Activated CD4-positive, alpha-beta T cell treated with anti-CD3 and anti-CD28 coated beads for 48 hours (primary cell): Measurements from ENCODE around the gene GNAI1.

Experiments used
- DNase-seq: peaks from one replicate; pipeline ENCODE4 v3.0.0-alpha.2; 2020

The GNAI1 gene

GRCh38 chr7:80257756-80258155, 123.1 kb downstream of the GNAI1 start:
- no peak for DNase-seq

GRCh38 chr7:80260606-80261005, 126.0 kb downstream of the GNAI1 start:
- no peak for DNase-seq

- DNase-seq, result no peak
Observed at GRCh38 chr7:80263333-80263732, 128.7 kb downstream of the GNAI1 start.

DNA sequence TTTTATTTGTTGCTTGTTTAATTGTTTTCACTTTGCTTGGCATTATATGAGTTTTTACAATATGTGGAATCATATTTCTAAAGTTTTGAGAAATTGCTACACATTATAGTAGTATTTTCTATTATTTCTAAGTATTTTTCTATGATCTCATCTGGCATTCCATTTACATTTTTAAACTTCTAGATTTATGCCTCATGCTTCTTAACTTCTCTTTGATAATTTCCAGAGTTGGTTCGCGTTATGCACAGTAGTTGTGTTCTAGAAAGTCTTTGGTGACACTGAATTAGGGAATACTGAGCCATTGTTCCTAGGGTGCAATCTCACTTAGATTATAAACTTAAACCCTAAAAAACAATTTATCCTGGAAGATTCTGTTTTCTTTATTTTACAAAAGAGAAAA, 129.2 kb downstream of the GNAI1 start:
- DNase-seq, result no peak

DNA sequence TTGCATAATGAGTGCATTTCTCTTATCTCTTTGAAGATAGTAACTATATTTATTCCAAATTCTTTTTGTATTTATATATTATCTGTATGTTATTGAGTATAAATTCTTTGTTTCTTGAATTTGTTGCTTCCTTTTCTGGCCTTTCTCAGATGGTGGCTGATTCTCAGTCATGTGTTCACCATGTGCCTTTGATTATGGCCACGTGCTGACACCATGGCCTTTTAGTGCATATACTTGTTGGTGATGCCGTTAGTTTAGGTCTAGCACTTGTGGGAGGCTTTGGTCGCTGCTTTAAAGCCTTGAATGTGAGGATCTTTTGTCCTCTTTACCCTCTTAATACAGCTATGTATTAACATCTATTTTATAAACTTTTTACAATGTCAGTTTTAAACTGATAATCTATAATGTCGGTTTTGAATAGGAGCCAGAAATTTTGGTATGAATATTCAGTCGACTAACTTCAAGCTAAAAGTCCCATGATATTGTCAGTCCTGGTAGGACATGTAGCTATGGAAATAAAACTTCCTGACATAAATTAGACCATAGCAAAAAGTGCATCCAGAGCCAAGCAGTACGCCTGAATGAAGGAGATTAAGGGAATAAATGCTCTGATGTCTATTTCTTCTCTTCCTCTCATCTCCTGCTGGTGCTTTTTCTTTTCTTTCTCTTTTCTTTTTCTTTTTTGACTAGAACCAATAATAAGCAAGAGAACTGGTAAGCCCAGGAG, 130.3 kb downstream of the GNAI1 start:
- DNase-seq, result no peak

DNA sequence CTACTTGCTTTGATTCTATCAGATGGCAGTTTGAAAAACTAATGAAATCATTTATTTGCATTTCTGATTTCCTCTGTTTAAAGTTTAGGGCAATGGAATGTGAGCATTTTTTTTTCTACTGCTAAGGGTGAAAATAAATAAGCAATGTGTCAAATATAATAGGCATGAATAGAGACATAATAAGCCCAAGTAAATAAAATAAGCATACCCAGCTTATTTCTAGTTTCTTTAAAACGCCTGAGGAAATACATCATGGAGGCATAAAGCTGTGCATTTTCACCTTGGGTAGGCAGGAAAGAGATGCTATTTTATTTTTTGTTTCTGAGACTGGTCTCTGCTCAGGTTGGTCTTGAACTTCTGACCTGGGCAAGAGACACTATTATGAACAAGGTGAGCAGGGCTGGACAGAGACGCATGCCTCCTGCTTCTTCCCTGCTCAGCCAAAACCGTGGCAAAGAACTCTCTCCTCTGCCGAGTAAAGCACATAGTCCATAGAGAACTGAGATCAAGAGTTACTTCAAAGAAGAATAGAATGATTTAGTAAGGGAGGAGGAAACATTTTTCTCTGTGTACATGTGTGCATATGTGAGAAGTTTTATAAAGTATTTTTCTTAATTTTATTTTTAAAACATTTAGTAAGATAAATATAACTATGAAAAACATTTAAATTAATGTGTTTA, 138.1 kb downstream of the GNAI1 start:
- no peak for DNase-seq

- DNase-seq, result no peak
Observed at GRCh38 chr7:80273327-80273726, 138.7 kb downstream of the GNAI1 start.

- DNase-seq, result no peak
Observed at GRCh38 chr7:80275192-80275605, 140.6 kb downstream of the GNAI1 start.
